ENCODE data around the gene FAM234A. TPM values are rescaled to one million over a fixed set of nuclear protein-coding genes. Genes with fewer than 3 reads are reported as not detected.

FAM234A gene
- total RNA-seq, 1 donor from 2014 or later = 171 TPM

GRCh38 chr16:269061-269796 lies 34.6 kb downstream of the FAM234A start:
- H3K36me3 Mint-ChIP-seq (ENCODE audit: unreplicated experiment) = no peaks in the 10 kb centered on the region
- peaks cover 2% of the 10 kb centered on the region for H3K4me1 Mint-ChIP-seq (ENCODE audit: unreplicated experiment)
- no peak for TF ChIP-seq CTCF (IDR thresholded peaks at IDR 0.05)
- H3K27ac Mint-ChIP-seq (ENCODE audit: unreplicated experiment) = no peak overlapping the region
- no peak for DNase-seq (ENCODE audit: extremely low spot score, unreplicated experiment)
- no peaks in the 10 kb centered on the region for H3K27me3 Mint-ChIP-seq (ENCODE audit: unreplicated experiment)
- no peak overlapping the region for H3K4me3 Mint-ChIP-seq (ENCODE audit: unreplicated experiment)
- no peaks in the 10 kb centered on the region for H3K9me3 Mint-ChIP-seq (ENCODE audit: unreplicated experiment)

GRCh38 chr16:270381-271255 lies 36.0 kb downstream of the FAM234A start:
- DNase-seq (ENCODE audit: extremely low spot score, unreplicated experiment) = no peak
- Mint-ChIP-seq H3K36me3 (ENCODE audit: unreplicated experiment) (no peaks in the 10 kb centered on the region), H3K4me3 (ENCODE audit: unreplicated experiment) (no peak overlapping the region), H3K9me3 (ENCODE audit: unreplicated experiment) (no peaks in the 10 kb centered on the region), H3K27ac (ENCODE audit: unreplicated experiment) (no peak overlapping the region), H3K4me1 (ENCODE audit: unreplicated experiment) (peaks cover 2% of the 10 kb centered on the region), H3K27me3 (ENCODE audit: unreplicated experiment) (no peaks in the 10 kb centered on the region)
- TF ChIP-seq CTCF (IDR thresholded peaks at IDR 0.05) = no peak

- no peaks in the 10 kb centered on the region for H3K4me1 Mint-ChIP-seq (ENCODE audit: unreplicated experiment)
- no peaks in the 10 kb centered on the region for H3K36me3 Mint-ChIP-seq (ENCODE audit: unreplicated experiment)
- no peak for TF ChIP-seq CTCF (IDR thresholded peaks at IDR 0.05)
- no peaks in the 10 kb centered on the region for H3K9me3 Mint-ChIP-seq (ENCODE audit: unreplicated experiment)
- no peak overlapping the region for H3K27ac Mint-ChIP-seq (ENCODE audit: unreplicated experiment)
- no peak overlapping the region for H3K4me3 Mint-ChIP-seq (ENCODE audit: unreplicated experiment)
- DNase-seq (ENCODE audit: extremely low spot score, unreplicated experiment) = no peak
- no peaks in the 10 kb centered on the region for H3K27me3 Mint-ChIP-seq (ENCODE audit: unreplicated experiment)
Measured at GRCh38 chr16:272633-273546, 38.3 kb downstream of the FAM234A start.

GRCh38 chr16:273547-274421 lies 39.2 kb downstream of the FAM234A start:
- no peak overlapping the region for H3K27ac Mint-ChIP-seq (ENCODE audit: unreplicated experiment)
- no peak for DNase-seq (ENCODE audit: extremely low spot score, unreplicated experiment)
- no peak for TF ChIP-seq CTCF (IDR thresholded peaks at IDR 0.05)
- no peaks in the 10 kb centered on the region for H3K27me3 Mint-ChIP-seq (ENCODE audit: unreplicated experiment)
- no peaks in the 10 kb centered on the region for H3K36me3 Mint-ChIP-seq (ENCODE audit: unreplicated experiment)
- no peaks in the 10 kb centered on the region for H3K4me1 Mint-ChIP-seq (ENCODE audit: unreplicated experiment)
- peak overlapping the region; percentile 26 for H3K4me3 Mint-ChIP-seq (ENCODE audit: unreplicated experiment)
- no peaks in the 10 kb centered on the region for H3K9me3 Mint-ChIP-seq (ENCODE audit: unreplicated experiment)
